HG03025 (cell line): ENCODE measurements around the gene PLVAP.
"Not testable (repeated sequence)": the region's sequence is repeated elsewhere in the genome, so short reads cannot be mapped to it uniquely, and the experiment has no call there.

Source experiments
- ATAC-seq: cut with Tn5 transposase; IDR thresholded peaks from one replicate; pipeline ENCODE4 v1.9.1; 2021; ENCODE audit warnings: mild to moderate bottlenecking, moderate library complexity; ENCODE audit not compliant: unreplicated experiment, low FRiP score

Gene PLVAP

DNA sequence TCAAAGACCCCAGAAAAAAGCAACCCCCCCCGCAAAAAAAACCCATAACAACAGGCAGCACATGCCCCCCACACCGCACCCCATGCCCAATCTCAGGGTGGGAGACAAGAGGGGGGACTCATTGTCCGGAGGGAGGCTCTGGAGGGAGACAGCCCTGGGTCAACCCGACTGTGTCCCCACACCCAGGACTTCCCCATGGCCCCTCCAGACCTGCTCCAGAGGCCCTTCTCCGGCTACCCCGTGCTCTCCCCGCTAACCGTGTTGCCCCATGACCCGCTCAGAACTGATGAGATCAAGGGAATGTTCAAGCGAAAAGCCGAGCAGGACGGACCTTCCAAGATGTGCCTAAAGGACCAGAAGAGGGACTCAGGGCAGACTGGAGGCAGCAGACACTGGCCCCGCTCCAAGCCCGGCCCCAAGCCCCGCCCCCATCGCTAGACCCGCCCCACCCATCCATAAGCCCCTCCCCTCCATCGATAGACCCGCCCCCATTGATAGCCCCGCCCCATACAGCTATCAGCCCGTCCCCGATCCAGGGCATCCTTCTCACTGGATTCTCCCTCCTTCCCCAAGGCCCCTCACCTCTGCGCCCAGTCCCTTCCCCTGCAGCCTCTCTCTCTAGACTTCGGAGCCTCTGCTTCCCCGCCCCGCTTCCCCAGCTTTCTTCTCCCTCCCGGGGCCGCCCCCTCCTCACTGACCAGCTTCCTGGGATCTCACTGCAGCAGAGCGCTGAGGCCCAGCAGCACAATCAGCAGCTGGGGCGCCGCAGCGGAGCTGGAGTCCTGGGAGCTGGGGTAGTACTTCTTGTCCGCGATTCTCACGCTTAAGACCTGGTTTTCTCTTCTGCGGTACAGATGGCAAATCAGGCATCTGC lies 26.1 kb upstream of the PLVAP start:
- no peak for ATAC-seq

DNA sequence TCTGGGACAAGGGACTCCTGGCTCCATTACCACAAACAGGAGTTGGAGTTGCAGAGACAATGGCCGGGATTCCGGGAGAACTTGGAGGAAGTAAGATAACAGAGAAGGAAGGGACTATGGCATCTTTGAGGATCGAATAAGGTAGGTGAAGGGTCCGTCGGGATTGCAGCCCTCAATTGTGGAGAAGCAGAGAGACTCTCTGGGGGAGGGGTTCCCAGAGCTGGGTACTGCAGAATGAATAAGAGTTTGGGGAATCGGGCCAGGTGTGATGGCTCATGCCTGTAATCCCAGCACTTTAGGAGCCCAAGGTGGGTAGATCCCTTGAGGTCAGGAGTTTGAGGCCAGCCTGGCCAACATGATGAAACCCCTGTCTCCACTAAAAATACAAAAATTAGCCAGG lies 24.5 kb upstream of the PLVAP start:
- ATAC-seq, result no peak

DNA sequence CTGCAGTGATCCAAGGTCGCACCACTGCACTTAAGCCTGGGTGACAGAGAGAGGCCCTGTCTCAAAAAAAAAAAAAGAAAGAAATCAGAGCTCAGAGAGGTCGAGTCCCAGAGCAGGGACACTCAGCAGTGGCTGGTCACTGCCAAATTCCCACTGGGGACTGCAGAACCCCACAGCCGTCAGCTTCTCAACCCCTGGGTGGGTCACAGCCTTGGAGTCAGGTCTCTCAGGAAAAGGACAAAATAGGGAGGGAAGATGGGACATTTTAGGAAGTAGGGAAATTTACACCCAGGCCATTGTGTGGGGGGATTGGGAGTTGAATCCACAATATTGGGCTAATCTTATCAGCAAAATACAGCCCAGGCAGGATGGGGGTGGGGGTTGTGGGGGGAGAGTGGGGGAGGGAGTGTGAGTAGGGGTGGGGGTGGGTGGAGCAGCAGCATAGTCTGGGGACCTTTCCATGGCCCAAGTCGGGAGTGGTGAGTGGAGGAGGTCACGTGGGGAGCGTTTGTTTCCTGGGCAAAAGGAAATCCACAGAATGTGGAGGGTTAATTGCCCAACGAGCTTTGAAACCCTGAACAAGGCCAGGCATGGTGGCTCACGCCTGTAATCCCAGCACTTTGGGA lies 21.9 kb upstream of the PLVAP start:
- ATAC-seq, result no peak

DNA sequence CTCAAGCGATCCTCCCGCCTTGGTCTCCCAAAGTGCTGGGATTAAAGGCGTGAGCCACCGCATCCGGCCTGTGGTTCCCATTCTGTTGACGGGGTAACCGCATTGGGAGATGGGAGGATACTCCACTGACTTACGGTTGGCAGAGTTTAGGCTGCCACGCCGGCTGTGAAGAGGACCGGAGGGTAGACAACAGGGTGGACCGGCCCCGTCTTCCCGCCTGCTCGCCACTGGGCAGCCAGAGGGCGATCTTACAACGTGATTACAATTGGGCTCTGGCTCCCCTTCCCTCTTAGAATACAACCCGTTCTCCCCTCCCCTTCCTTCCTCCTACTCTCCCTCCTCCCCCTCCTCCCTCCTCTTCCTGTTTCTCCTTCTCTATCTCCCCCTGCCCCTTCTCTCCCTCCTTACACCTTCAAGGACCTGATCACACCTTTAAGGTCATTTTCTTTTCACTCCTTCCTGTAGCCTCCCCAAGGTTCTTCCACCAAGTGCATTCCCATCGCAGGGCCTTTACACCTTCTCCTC lies 17.8 kb upstream of the PLVAP start:
- no peak for ATAC-seq

DNA sequence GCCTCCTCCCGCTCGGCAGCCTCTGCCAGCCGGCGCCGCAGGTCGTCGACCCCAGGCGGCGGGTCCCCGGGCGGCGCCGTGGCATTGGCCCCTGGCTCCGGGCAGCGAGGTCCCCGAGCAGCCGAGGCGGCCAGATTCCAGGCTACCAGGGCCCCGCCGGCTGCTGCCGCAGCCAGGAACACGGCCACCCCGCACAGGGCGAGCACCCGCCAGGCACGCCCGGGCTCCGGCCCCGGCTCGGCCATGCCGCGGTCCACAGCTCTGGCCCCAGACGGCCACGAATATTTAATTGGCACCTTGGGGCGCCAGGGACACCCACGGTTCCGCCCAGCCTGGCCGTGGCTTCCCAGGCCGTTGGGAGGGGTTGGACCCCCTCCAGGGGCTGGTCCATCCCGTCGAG lies 16.8 kb upstream of the PLVAP start, which contains the start of gene CCDC194:
Gene CCDC194, minus strand, starts transcription at position 283 of the 400 bp plus-strand sequence. Its CDS starts 38 bp downstream, at position 245.
- no peak for ATAC-seq

DNA sequence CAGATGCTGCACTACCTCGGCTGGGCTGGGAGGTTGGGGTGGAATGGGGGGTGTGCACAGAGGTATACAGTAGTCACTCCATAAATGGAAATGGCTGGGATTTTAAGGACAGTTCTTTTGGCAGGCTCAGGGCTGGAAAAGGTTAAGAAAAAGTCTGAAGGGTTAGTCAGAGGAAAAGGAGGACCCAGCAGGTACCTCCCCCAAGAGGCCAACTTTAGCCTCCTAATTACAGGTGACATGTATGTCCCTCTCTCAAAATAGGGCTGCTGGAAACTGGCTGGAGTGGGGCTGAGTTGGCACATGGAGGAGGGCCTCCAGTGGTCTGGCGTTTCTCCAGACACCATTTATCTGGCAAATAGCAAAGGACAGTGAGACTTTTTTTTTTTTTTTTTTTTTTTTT lies 15.9 kb upstream of the PLVAP start:
- ATAC-seq, result no peak

DNA sequence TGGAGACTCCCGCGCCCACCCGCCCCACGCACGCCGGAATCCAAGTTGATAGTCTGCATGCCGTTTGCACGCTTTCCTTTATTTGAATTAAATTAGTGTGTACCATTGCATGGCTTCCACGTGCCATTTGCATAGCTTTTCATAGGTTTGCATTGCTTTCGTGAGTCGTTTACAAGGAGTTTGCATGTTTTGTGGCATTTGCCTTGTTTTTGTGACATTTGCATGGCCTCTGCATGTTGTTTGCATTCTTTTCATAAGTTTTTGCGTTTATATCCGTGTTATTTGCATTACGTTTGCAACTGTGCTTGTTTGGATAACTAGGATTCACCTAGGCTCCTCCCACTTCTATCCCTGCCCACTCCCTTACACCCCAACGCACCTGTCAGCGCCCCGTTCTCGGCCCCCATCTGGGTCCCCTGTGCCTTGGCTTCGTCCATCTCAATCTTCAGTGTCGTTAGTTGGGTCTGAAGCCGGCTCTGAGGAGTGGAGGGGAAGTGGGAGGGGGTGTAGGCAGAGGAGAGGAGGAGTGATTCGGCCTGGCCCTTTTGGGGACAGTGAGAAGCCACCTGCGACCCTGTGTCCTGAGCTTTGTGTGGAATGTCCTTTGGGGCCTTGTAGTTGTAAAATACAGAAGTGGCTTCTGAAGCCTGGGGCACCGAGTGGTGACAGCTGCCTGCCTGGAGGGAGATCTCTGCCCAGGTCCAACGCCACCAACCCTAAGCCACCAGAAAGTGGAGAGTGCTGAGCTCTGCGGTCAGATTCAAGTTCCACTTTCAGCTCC lies 14.4 kb upstream of the PLVAP start:
- no peak for ATAC-seq

DNA sequence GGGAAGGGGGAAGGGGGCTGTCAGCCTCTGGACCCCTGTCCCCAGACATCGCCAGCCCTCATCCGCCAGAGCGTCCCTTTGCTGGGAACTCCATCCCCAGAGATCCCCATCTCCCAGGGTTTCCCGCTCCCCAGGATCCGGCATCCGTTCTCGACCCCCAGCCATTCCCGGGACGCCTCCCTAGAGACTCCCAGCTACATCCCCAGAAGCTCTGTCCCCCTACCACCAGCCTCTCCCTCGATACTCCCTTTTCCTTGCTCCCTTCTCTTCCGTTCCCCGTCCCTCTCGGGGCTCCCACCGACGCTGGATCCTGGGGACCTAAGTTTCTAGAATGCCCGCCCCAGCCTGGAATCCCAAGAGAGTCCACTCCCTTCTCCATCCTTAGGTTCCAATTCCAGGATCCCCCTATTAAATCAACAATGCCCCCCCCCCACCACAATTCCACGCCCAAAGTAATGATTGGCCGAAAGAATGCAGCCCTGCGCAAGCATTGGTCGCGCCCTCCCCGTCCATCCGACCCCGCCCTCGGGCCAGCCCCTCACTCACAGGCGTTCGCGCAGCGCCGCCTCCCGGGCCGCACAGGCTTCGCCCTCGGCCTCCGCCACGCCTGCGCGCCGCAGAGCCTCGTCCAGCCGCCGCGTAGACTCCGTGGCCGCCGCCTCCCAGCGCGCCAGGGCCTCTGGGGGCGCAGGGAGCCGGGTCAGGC lies 13.7 kb upstream of the PLVAP start:
- ATAC-seq, result peak; percentile 66

DNA sequence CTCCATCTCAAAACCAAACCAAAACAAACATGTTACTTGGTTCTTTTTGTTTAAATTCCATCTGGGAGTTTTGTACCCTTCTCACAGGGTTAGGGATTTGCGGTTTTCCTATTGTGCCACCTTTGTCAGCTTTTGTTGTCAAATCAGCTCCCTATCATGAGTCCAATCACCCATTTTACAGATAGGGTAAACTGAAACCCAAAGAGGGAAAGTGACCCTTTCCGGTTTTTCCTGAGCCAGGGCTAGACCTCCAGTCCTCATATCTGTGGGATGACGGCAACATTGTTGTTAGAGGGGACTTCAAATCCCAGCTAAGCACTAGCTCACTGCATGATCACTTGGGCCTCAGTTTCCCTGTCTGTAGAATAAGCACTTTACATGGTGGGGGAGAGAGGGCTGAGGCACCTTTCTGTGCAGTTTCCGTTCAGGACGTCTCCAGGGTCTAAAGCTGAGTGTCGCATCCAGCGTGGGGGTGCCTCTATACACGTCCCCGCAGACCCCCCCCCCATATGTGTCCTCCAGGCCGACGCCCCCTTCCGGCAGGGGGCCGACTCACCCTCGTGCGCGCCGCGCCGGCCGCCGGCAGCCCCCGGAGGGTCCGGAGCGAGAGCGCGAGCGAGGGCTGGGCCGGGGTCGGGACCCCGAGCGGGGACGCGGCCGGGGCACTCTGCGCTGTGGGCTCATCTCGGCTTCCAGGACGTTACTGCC lies 13.0 kb upstream of the PLVAP start:
- ATAC-seq, result no peak

DNA sequence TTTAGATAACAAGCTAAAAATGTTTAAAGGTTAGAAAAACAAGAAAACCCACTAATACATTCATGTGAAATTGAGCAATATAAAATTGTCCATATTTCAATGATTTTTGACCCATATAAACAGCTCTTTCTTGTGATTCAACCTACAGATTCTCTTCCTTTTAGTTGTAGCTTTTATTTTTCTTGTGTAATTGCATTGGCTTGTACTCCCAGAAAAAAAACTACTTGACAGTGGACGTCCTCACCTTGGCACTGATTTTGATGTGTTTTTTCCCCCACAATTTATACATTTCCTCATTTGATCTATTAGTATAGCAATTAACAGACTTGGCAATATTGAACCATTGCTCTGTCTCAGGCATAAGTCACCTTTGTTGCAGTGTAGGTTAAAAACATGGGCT lies 12.1 kb upstream of the PLVAP start:
- ATAC-seq, result no peak

DNA sequence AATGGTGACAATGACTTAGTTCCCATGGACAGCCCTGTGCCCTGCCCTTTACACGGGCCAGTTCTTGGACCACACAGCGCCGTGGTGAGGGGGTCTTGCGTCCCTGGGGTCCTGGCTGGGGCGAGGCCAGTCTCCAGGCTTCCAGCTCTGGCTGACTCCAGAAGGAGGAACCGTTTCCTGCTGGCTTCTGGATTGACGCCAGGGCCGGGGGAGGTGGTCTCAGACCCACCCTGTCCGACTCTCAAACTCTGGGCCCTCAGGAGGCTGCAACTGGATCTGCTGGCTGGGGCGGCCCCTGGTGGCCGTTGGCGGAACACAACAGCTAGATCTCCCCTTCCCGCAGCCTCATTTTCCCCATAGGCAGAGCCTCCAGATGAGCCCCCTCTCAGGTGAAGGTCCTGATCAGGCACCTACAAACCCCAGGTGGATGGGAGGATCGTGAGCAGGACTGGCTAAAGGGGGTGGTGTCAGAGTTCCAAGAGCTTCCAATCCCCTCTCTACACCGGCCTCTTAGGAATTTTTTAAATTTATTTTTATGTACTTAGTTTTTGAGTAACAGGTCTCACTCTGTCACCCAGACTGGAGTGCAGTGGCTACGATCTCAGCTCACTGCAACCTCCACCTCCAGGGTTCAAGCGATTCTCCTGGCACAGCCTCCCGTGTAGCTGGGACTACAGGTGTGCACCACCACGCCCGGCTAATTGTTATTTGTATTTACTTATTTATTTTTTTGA lies 8.9 kb upstream of the PLVAP start:
- ATAC-seq, result no peak

DNA sequence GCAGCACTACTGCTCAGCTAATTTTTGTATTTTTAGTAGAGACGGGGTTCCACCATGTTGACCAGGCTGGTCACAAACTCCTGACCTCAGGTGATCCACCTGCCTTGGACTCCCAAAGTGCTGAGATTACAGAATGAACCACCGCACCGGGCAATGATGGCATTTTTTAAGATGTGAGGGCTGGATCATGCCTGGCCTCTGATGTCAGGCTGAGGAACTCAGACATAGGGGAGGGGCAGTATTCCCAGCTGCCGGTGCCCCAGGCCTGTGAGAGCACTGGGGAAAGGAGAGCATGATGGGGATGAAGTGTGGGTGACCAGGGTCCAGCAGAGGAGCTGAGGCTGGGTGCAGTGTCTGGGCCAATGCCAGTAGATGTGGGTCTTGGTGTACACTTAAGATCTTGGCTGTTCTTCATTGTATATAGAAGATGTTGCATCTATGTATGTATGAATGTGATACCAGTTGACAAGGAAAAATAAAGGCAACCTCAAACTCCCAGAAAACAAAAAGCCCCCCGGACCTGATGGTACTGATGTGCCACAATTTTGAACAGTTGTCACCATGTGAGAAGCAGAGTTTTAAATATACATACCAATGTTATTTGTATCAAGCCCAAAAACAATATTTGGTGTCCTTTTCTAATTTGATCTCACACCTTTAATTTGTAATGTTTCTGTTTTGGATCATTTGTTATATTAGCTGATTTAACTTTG lies 3.4 kb upstream of the PLVAP start:
- no peak for ATAC-seq

DNA sequence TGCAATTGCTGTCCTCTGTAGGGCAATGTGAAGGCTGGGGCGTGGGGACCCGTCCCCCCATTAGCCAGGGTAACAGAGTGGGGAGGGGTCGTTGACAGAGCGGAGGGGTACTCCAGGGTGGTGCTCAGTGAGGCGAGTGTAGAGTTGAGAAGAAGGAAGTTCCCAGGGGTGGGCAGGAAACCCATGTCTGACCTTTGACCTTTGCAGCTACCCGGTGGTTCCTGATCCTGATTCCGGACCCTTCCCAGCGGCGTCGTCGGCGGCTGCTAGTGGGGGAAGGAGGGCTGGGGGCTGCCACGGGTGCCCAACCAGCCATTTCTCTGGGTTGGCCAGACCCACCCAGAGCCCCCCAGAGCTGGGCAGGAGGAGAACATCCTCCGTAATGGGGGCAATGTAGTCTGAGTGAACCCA lies 2.1 kb upstream of the PLVAP start:
- no peak for ATAC-seq

DNA sequence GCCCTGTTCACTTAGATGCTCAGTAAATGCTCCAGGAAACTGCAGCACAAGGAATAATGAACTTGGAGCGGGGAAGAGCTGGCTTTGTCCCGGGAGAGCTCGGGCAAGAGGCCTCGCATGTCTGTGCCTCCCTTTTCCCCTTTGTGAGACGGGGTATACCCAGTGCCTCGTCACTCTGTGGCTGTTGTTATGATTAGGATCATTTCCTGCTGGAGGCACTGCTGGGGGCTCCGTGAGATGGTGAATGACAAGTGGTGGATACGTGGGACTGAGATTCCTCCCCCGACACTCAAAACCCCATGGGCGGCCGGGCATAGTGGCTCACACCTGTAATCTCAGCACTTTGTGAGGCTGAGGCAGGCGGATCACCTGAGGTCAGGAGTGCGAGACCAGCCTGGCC lies 1.1 kb upstream of the PLVAP start:
- ATAC-seq, result no peak

DNA sequence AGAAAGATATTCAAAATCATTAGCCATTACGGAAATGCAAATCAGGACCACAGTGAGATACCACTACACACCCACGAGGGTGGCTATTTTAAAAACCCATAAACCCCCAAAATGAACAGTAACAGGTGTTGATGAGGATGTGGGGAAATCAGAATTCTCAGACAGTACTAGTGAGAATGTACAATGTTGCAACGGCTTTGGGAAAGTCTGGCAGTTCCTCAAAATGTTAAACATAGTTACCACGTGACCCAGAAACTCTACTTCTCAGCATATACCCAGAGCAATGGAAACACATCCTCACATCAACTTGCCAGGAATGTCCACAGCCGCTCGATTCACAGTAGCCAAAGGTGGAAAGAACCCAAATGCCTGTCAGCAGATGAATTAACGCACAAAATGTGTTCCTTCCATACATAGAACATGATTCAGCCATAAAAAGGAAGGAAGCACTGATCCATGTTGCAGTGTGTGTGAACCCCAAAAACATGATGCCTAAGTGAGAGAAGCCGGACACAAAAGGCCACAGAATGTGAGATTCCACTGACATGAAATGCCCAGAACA lies 7.0 kb downstream of the PLVAP start:
- ATAC-seq, result no peak

DNA sequence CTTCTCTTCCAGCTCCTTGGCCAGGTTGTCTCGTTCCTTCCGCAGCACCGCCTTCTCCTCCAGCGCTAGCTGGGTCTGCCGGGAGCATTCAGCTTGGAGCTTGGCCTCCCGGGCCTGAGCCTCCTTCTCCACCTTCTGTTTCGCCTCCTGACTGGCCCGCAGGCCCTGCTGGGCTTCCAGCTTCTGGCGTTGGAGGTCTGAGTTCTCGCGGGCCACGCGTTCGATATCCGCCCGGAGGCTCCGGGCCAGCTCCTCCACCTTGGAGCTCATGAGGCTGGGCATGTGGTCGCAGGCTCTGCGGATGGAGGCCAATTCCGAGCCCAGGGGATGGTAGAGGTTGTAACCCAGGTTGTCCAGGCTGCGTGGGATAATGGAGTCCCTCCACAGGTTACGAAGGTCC lies 11.8 kb downstream of the PLVAP start:
- no peak for ATAC-seq

DNA sequence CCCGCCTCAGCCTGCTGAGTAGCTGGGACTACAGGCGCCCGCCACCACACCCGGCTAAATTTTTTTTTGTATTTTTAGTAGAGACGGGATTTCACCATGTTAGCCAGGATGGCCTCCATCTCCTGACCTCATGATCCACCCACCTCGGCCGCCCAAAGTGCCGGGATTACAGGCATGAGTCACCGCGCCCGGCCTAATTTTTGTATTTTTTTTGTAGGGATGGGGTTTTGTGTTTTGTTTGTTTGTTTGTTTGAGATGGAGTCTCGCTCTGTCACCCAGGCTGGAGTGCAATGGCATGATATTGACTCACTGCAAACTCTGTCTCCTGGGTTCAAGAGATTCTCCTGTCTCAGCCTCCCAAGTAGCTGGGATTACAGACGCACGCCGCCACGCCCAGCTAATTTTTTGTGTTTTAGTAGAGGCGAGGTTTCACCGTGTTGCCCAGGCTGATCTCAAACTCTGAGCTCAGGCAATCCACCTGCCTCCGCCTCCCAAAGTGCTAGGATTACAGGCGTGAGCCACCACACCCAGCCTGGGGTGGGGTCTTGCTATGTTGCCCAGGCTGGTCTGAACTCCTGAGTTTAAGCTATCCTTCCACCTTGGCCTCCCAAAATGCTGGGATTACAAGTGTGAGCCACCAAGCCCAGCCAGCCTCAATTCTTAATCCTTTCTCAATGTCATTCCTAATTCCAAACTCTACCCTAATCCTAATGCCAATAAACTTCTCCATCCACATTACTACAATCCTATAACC lies 13.1 kb downstream of the PLVAP start:
- ATAC-seq, result not testable (repeated sequence)
